Gastrocnemius medialis (tissue), 4 donors: ENCODE measurements around the gene CNKSR3. TPM values are rescaled to one million over a fixed set of nuclear protein-coding genes. Genes with fewer than 3 reads are reported as not detected.
"Not testable (repeated sequence)": the region's sequence is repeated elsewhere in the genome, so short reads cannot be mapped to it uniquely, and the experiment has no call there.

Source experiments
- ATAC-seq, 2 donors: fragments of 150-250 bp; one replicate each; pipeline ENCODE4 v1.9.1; 2016
- DNase-seq, 2 donors: peaks; one replicate each; pipeline ENCODE4 v3.0.0-alpha.2; 2019
- H3K27ac ChIP-seq, 4 donors: fragments of 200-600 bp; sonication (generic); 1 replicate in 1 of 4; 2 replicates in 3 of 4; pipeline ENCODE4 v1.5.1; 2016 to 2018; ENCODE audit warnings: mild to moderate bottlenecking in 2 of 4, moderate library complexity in 1 of 4
- H3K27me3 ChIP-seq, 3 donors: fragments of 200-600 bp; sonication (generic) in 2 of 3; 1 replicate in 1 of 3; 2 replicates in 2 of 3; pipeline versions ENCODE4 v1.5.1 to v1.6.0; 2016 to 2019; ENCODE audit warnings: mild to moderate bottlenecking in 1 of 3, moderate library complexity in 1 of 3
- H3K36me3 ChIP-seq, 2 donors: fragments of 200-600 bp; sonication (generic) in 1 of 2; one replicate each; pipeline ENCODE4 v1.5.1; 2017 to 2018
- H3K4me1 ChIP-seq, 2 donors: fragments of 200-600 bp; sonication (generic) in 1 of 2; one replicate each; pipeline ENCODE4 v1.5.1; 2016 to 2017; ENCODE audit warnings: mild to moderate bottlenecking in 2 of 2
- H3K4me3 ChIP-seq, 4 donors: fragments of 200-600 bp; sonication (generic) in 3 of 4; 1 replicate in 1 of 4; 2 replicates in 3 of 4; pipeline ENCODE4 v1.5.1; 2016 to 2019; ENCODE audit warnings: mild to moderate bottlenecking in 2 of 4
- H3K9me3 ChIP-seq, 3 donors: fragments of 200-600 bp; sonication (generic) in 2 of 3; 1 replicate in 1 of 3; 2 replicates in 2 of 3; pipeline ENCODE4 v1.5.1; 2016 to 2019
- CTCF ChIP-seq, 5 experiments: fragments of 450-650 bp in 3 of 5; fragments of 200-600 bp in 2 of 5; sonication (generic) in 2 of 5; IDR thresholded peaks in 4 of 5; conservative IDR thresholded peaks in 1 of 5; 1 replicate in 4 of 5; 2 replicates in 1 of 5; pipeline ENCODE4 v1.5.1; 2016 to 2019; ENCODE audit warnings: antibody characterized with exemption in 5 of 5, mild to moderate bottlenecking in 3 of 5, moderate library complexity in 3 of 5
- POLR2A ChIP-seq, 2 donors: fragments of 450-650 bp; IDR thresholded peaks; one replicate each; pipeline ENCODE4 v1.6.1; 2017; ENCODE audit warnings: antibody characterized with exemption in 2 of 2, mild to moderate bottlenecking in 2 of 2, moderate library complexity in 2 of 2
- in situ Hi-C, 4 donors: fragments of 200-750 bp; cut with MboI; loops; one replicate each; pipeline versions ENCODE4 v1.15.0 to v1.8.0; 2017; ENCODE audit warnings: low sequenced_read_pairs in 4 of 4
- intact Hi-C: fragments of 100-400 bp; cut with DNase I; formaldehyde crosslinking; loops from one replicate; pipeline ENCODE4 v1.15.1; 2023; ENCODE audit warnings: low total_unique reads
- total RNA-seq, 4 donors: library from RNA; depleted of rRNA; stranded (reverse); fragments of >200 nt; gene quantifications; one replicate each; pipeline versions ENCODE4 v1.1.0 to v1.2.3, GENCODE V29; 2016

The CNKSR3 gene
- total RNA-seq, 4 donors from 2014 or later, result 0.70 to 4.6 (median 2.9) TPM

GRCh38 chr6:154542747-154543146, 32.3 kb upstream of the CNKSR3 start:
- no peaks in the 10 kb centered on the region for H3K4me1 ChIP-seq
- no peak for DNase-seq
- no peaks in the 10 kb centered on the region for H3K27me3 ChIP-seq
- TF ChIP-seq POLR2A (IDR thresholded peaks at IDR 0.05), result no peak
- no peak for TF ChIP-seq CTCF (IDR thresholded peaks at IDR 0.05 in 4 of 5, conservative IDR thresholded peaks at IDR 0.05 in 1 of 5)
- H3K27ac ChIP-seq, result no peak overlapping the region
- H3K36me3 ChIP-seq, result no peaks in the 10 kb centered on the region
- no peak overlapping the region for H3K4me3 ChIP-seq
- intact Hi-C loops, result no loop called here
- in situ Hi-C loops, result no loop called here
- ATAC-seq, result no peak
- no peaks in the 10 kb centered on the region for H3K9me3 ChIP-seq

GRCh38 chr6:154541837-154542236, 31.4 kb upstream of the CNKSR3 start:
- intact Hi-C loops, H3K9me3 ChIP-seq, DNase-seq, H3K27ac ChIP-seq, H3K36me3 ChIP-seq, H3K4me3 ChIP-seq, ATAC-seq, H3K4me1 ChIP-seq, in situ Hi-C loops, H3K27me3 ChIP-seq: not testable (repeated sequence)

GRCh38 chr6:154539593-154540269, 29.2 kb upstream of the CNKSR3 start:
- intact Hi-C loops (no loop called here), in situ Hi-C loops (no loop called here)
- TF ChIP-seq POLR2A (IDR thresholded peaks at IDR 0.05), result no peak
- no peak for TF ChIP-seq CTCF (IDR thresholded peaks at IDR 0.05 in 4 of 5, conservative IDR thresholded peaks at IDR 0.05 in 1 of 5)
- DNase-seq (no peak), ATAC-seq (no peak)
- Histone ChIP-seq H3K4me1 (no peaks in the 10 kb centered on the region), H3K9me3 (no peaks in the 10 kb centered on the region), H3K27ac (no peak overlapping the region), H3K4me3 (no peak overlapping the region), H3K36me3 (no peaks in the 10 kb centered on the region), H3K27me3 (no peaks in the 10 kb centered on the region)

GRCh38 chr6:154538640-154539191, 28.2 kb upstream of the CNKSR3 start:
- Histone ChIP-seq H3K27ac (no peak overlapping the region), H3K9me3 (no peaks in the 10 kb centered on the region), H3K4me3 (no peak overlapping the region), H3K4me1 (no peaks in the 10 kb centered on the region), H3K27me3 (no peaks in the 10 kb centered on the region), H3K36me3 (no peaks in the 10 kb centered on the region)
- ATAC-seq (no peak), DNase-seq (no peak)
- intact Hi-C loops (no loop called here), in situ Hi-C loops (no loop called here)
- no peak for TF ChIP-seq POLR2A (IDR thresholded peaks at IDR 0.05)
- no peak for TF ChIP-seq CTCF (IDR thresholded peaks at IDR 0.05 in 4 of 5, conservative IDR thresholded peaks at IDR 0.05 in 1 of 5)

GRCh38 chr6:154537511-154538325, 27.2 kb upstream of the CNKSR3 start:
- Histone ChIP-seq H3K4me3 (no peak overlapping the region), H3K36me3 (no peaks in the 10 kb centered on the region), H3K4me1 (no peaks in the 10 kb centered on the region), H3K9me3 (no peaks in the 10 kb centered on the region), H3K27me3 (no peaks in the 10 kb centered on the region), H3K27ac (no peak overlapping the region)
- DNase-seq (no peak), ATAC-seq (no peak)
- intact Hi-C loops (no loop called here), in situ Hi-C loops (no loop called here)
- TF ChIP-seq CTCF (IDR thresholded peaks at IDR 0.05 in 4 of 5, conservative IDR thresholded peaks at IDR 0.05 in 1 of 5) (no peak), POLR2A (IDR thresholded peaks at IDR 0.05) (no peak)
